ENCODE measurements around the gene ANAPC16.
"Not testable (repeated sequence)": the region's sequence is repeated elsewhere in the genome, so short reads cannot be mapped to it uniquely, and the experiment has no call there.

The ANAPC16 gene

DNA sequence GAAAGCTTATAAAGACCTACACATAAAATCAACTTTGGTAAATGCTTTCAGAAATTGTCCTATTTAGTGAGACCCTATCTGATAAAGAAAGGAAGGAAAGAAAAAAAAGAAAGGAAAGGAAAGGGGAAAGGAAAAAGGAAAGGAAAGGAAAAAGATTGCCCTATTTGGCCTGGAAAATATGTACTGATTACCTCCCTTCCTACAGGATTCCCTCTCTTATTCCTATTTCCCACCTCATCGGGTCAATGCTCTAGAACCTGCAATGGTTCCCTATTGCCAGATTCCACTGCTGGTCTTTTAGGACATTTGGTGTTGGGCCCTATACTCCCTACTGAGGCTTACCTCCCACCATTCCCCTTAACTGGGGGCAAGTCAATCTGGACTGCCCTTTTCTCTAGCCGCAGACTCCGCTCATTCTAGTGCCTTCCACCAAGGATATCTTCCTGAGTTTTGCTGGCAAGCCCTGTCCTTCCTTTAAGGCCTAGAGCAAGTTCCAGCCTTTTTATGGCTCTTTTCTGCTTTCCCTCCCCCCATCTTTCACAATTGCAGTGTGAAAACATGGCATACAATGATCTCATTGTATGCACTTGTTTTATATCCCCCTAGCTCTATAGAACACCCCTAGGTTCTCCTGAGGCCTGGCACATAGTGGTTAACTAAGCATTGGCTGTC is 62.3 kb downstream of the ANAPC16 start:
- DNase-seq (ENCODE audit: low read depth in 2 of 2), result no peak

DNA sequence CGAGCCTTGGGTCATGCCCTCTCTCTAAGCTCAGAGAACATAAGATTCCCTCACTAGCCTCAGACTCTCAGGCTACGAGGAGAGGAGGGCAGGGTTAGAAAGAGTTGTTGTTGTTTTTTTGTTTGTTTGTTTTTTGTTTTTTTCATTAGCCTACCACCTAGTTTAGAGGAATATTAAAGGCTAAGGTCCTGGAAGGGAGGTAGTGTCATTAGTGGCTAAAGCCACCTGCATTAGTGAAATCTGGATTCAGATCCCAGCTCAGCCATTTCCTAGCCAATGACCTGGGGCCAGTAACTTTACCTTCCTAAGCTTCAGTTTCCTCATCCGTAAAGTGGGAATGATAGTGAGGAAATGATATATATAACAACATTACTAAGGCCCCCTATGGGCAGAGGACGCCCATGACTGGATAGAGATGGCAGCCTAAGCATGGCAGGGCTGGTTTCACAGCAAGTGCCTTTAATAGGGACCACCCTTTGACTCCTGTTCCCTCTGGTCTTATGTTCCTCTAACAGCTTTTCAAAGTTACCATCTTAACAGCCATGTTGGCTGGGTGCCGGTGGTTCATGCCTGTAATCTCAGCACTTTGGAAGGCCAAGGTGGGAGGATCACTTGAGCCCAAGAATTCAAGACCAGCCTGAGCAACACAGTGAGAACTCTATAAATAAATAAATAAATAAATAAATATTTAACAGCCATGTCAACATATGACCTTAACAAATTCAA is 63.0 kb downstream of the ANAPC16 start:
- DNase-seq (ENCODE audit: low read depth in 2 of 2), result no peak

- DNase-seq (ENCODE audit: low read depth in 2 of 2), result not testable (repeated sequence)
These were observed 63.8 kb downstream of the ANAPC16 start for GRCh38 chr10:72279587-72279986.

DNA sequence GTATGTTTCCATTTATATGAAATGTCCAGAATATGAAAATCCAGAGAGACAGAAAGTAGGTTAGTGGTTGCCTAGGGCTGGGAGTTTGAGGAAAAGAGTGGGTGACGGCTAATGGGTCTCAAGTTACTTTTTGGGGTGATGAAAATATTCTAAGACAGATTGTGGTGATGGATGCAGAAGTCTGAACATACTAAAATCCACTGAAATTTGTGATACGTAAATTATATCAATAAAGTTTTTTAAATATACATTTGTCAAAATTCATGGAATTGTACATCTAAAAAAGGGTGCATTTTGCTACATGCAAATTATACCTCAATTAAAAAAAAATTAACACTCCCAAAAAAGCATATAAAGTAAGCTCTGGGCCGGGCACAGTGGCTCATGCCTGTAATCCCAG is 67.3 kb downstream of the ANAPC16 start:
- DNase-seq (ENCODE audit: low read depth in 2 of 2), result no peak

Measured in stimulated activated CD4-positive, alpha-beta T cell treated with anti-CD3 and anti-CD28 coated beads, Interleukin-12 subunit alpha, Interleukin-12 subunit beta, amount 100 ng/mL, for 24 hours (primary cell).